ENCODE results near the gene DMRTC1. TPM values are rescaled to one million over a fixed set of nuclear protein-coding genes. Genes with fewer than 3 reads are reported as not detected.
"Not testable (repeated sequence)": the region's sequence is repeated elsewhere in the genome, so short reads cannot be mapped to it uniquely, and the experiment has no call there.

DMRTC1 gene, protein sequence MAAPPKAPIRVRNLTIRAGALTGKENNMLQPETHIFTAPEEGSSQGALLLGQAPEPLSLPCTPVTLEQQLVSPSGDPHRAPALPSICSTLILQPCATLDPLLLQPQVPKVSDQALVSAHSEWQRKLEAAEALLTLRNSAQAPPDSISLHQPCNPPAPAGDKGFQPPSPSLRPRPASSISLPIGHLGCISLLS
- total RNA-seq, result not detected in 2 replicates

GRCh38 chrX:72943819-72944169 is at the start of gene DMRTC1:
TSS of gene DMRTC1 (minus strand) at chrX:72943837. CDS start at chrX:72875694, 68,143 bp downstream.
- not testable (repeated sequence) for DNase-seq (ENCODE audit: low read depth in 2 of 2)

DNA sequence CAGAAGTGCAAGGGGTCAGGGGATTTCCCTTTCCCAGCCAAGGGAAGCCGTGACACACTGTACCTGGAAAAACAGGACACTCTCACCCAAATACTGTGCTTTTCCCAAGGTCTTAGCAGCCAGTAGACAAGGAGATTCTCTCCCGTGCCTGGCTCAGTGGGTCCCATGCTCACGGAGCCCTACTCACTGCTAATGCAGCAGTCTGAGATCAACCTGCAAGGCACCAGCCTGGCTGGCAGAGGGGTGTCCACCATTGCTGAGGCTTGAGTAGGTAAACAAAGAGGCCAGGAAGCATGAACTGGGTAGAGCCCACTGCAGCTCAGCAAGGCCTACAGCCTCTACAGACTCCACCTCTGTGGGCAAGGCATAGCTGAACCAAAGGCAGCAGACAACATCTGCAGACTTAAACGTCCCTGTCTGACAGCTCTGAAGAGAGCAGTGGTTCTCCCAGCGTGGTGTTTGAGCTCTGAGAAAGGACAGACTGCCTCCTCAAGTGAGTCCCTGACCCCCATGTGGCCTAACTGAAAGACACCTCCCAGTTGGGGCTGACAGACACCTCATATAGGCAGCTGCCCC is 37.3 kb upstream of the DMRTC1 start:
- DNase-seq (ENCODE audit: low read depth in 2 of 2), result not testable (repeated sequence)

DNA sequence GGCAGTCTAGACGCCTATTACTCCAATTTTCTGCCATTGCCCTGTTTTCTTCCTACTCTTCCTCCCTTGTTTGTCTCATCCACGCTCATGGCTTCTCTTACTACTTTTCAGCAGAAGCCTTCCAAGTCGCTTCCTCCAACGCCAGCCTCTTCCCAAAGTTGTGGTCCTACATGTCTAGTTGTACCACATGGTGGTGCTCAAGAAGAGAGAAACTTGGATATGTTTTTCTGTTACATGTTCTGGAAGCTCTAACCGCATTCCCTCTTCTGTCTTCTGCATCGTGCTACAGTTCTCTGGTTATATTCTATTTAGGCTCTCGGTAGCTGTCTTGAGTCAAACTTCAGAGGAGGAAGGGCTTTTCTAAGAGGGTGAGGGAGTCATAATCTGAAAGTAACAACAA is 31.2 kb upstream of the DMRTC1 start:
- DNase-seq (ENCODE audit: low read depth in 2 of 2), result not testable (repeated sequence)

DNA sequence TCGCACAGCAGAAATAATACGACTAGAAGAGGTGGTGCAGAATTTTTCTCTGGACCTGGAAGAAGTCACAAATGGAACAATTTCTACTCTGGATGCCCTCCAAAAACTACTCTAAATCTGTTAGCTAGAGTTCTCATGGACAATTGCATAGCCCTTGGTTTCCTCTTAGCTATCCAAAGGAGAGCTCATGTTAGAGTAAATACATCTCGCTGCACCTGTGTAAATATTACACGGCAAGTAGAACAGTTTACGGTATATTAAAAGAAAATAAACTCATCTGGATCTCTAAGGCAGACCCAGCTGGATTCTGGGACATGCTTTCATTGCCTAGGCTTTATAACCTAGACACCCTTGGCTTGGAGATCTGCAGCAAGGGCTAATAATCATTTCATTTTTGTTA is 28.2 kb upstream of the DMRTC1 start:
- DNase-seq (ENCODE audit: low read depth in 2 of 2), result not testable (repeated sequence)

DNA sequence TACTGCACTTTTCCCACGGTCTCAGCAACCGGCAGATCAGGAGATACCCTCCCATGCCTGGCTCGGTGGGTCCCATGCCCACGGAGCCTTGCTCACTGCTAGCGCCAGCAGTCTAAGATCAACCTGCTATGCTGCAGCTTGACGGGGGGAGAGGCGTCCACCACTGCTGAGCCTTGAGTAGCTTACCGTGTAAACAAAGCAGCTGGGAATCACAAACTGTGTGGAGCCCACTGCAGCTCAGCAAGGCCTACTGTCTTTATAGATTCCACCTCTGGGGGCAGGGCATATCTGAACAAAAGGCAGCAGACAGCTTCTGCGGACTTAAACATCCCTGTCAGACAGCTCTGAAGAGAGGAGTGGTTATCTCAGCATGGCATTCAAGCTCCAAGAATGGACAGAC is 16.3 kb upstream of the DMRTC1 start:
- not testable (repeated sequence) for DNase-seq (ENCODE audit: low read depth in 2 of 2)

DNA sequence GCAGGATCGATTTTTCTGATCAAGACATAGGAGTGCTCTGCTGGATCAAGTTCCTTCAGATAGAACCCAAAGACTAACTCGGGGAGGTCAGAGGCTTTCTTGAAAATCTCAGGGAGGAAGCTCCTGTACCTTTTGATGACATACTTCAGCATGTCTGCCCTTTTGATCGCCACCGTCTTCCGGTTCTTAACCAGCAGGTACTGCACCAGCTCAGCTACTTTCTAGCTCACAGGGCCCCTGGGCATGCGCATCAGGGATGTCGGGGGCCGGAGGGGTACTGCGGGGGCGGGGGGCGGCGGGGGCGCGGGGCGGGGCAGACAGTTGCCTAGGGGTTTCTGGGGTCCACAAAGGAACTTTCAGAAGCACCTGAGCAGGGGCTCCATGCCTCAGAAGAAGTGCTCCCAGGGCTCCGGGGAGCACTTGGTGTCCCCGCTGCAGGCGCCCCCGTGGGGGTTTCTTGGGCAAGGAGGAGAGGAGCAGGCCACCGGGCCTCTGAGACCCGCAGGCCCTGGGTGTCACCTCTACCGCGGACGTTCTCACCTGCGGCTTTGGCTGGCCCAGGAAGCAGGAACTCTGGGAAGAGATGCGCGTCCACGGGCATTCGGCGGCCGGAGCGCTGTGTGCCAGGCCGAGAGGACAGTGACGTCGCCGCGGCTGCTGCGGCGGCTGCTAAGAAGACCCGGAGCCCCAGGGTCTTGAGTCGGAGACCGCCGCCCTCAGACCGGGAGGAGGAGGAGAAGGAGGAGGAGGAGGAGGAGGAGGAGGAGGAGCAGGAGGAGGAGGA is 410 bp downstream of the DMRTC1 start:
- not testable (repeated sequence) for DNase-seq (ENCODE audit: low read depth in 2 of 2)

GRCh38 chrX:72942272-72942671 is 1.4 kb downstream of the DMRTC1 start:
- not testable (repeated sequence) for DNase-seq (ENCODE audit: low read depth in 2 of 2)

GRCh38 chrX:72937906-72938305 is 5.7 kb downstream of the DMRTC1 start, which contains the start of gene FAM236A:
TSS of gene FAM236A (plus strand) at chrX:72938206. CDS start at chrX:72938263, 57 bp downstream.
- DNase-seq (ENCODE audit: low read depth in 2 of 2), result not testable (repeated sequence)

- DNase-seq (ENCODE audit: low read depth in 2 of 2), result not testable (repeated sequence)
These were observed 6.7 kb downstream of the DMRTC1 start for GRCh38 chrX:72936882-72937455.

DNA sequence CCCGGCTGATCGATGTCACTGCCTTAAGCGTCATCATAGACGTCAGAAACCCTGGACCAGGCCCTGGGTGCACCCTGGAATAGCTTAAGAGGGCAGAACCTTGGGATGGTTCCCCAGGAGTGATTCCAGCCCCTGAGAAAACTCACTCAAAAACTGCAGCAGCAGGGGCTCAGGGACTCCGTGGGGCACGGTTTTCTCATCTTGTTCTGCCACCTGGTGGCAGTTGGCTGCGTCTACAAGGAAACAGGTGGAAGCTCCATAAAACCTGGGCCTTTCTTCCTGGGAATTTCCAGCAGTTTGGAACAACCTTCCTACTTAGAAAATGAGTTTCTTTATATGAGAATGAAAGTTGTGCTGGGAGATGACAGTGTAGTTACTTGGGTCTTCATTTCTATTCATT is 7.2 kb downstream of the DMRTC1 start:
- not testable (repeated sequence) for DNase-seq (ENCODE audit: low read depth in 2 of 2)

GRCh38 chrX:72932283-72932682 is 11.4 kb downstream of the DMRTC1 start:
- not testable (repeated sequence) for DNase-seq (ENCODE audit: low read depth in 2 of 2)

GRCh38 chrX:72916096-72916495 is 27.5 kb downstream of the DMRTC1 start:
- DNase-seq (ENCODE audit: low read depth in 2 of 2), result not testable (repeated sequence)

- DNase-seq (ENCODE audit: low read depth in 2 of 2), result not testable (repeated sequence)
These were observed 31.3 kb downstream of the DMRTC1 start, which contains the start of gene FAM236C for GRCh38 chrX:72912315-72912714. TSS of gene FAM236C (plus strand) at chrX:72912615. CDS start at chrX:72912715, 100 bp downstream.

GRCh38 chrX:72889740-72890139 is 53.9 kb downstream of the DMRTC1 start:
- DNase-seq (ENCODE audit: low read depth in 2 of 2), result not testable (repeated sequence)

DNA sequence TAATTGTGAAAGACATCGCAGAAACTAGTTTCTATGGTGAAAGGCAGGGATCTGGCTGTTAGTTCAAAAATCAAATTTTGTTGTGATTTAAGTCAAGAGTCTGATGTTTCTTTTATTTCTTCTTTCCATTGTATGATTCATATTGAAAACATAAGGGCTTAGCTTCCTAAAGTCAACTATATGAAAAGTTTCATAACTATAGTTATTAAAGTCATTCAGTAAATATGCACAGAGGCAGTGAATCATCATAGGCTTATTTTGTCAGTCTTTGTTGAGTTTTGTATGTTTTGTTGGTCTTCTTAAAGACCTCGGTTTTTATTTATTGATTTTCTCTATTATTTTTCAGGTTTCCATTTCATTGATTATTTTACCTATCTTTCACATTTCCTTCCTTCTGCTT is 60.7 kb downstream of the DMRTC1 start:
- DNase-seq (ENCODE audit: low read depth in 2 of 2), result not testable (repeated sequence)

GRCh38 chrX:72837532-72837931 is 106.1 kb downstream of the DMRTC1 start:
- DNase-seq (ENCODE audit: low read depth in 2 of 2), result not testable (repeated sequence)

DNA sequence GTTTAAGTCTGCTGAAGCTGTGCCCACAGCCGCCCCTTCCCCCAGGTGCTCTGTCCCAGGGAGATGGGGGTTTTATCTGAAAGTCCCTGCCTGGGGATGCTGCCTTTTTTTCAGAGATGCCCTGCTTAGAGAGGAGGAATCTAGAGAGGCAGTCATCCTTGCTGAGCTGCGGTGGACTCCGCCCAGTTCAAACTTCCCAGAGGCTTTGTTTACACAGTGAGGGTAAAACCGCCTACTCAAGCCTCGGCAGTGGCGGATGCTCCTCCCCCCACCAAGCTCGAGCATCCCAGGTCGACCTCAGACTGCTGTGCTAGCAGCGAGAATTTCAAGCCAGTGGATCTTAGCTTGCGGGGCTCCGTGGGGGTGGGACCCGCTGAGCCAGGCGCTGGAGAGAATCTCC is 112.9 kb downstream of the DMRTC1 start:
- DNase-seq (ENCODE audit: low read depth in 2 of 2), result not testable (repeated sequence)

Other genes starting within 250 kb of the DMRTC1 start
- gene PHKA1, start 229.5 kb downstream of the DMRTC1 start, total RNA-seq, result 4.9 and 6.4 TPM in 2 replicates
- gene DMRTC1B, start 166.9 kb downstream of the DMRTC1 start, total RNA-seq, result not detected in 2 replicates
- not detected in 2 replicates for gene FAM236B, start 161.2 kb downstream of the DMRTC1 start, total RNA-seq
- gene FAM236D, start 135.6 kb downstream of the DMRTC1 start, total RNA-seq, result not detected in 2 replicates
- not detected in 2 replicates for gene FAM236C, start 31.2 kb downstream of the DMRTC1 start, total RNA-seq
- not detected in 2 replicates for gene FAM236A, start 5.6 kb downstream of the DMRTC1 start, total RNA-seq
- gene PABPC1L2B, start 59.1 kb upstream of the DMRTC1 start, total RNA-seq, result not detected in 2 replicates
- gene PABPC1L2A, start 135.7 kb upstream of the DMRTC1 start, total RNA-seq, result not detected in 2 replicates

All from dermis microvascular lymphatic vessel endothelial cell (primary cell).